ENCODE measurements around the gene RBM45.
"Not testable (repeated sequence)": the region's sequence is repeated elsewhere in the genome, so short reads cannot be mapped to it uniquely, and the experiment has no call there.

The RBM45 gene

DNA sequence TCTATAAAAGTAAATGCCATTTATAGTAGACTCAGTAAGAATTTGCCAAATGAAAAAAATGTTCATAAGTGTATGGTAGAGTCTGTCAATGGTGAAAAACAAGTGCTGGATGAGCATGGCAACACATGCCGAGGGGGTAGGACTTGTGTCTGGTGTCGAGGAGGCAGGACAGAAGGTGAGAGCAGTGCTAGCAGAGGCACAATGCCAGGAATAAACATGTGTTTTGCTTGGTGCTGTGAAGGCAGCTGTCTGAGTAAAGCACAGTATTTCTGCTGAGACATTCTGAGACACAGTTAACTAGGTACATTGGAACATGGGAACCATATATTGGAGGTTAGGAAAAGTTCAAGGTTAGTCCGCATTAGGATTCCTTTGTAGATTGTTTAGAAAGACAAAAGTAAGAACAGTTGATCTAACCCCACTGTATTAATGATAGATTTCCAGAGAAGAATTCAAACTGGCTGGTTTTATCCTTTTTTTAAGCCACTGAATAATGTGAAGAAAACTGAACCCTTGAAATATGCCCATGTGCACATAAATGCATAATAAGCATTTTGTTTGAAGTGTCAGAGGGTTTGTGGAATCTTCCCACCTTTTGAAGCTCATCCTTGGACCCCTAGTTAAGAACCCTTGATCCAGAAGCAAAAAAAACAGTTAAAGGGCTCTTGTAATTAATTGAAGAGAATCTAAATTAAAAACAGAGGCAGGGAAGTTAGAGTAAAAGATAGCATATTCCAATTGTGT is 7.1 kb downstream of the RBM45 start:
- H3K27ac Mint-ChIP-seq = no peak overlapping the region
- no peak for DNase-seq
- no peak overlapping the region for H3K4me3 Mint-ChIP-seq
- H3K36me3 Mint-ChIP-seq = peaks cover 35% of the 10 kb centered on the region
- H3K4me1 Mint-ChIP-seq = peaks cover 14% of the 10 kb centered on the region
- H3K27me3 Mint-ChIP-seq = no peaks in the 10 kb centered on the region
- H3K9me3 Mint-ChIP-seq = no peaks in the 10 kb centered on the region
- CTCF ChIA-PET = interaction anchor here (1.5 kb wide), 1 partner anchor 9 kb away, joined by 3 read pairs; no protein-coding TSS in a partner anchor

DNA sequence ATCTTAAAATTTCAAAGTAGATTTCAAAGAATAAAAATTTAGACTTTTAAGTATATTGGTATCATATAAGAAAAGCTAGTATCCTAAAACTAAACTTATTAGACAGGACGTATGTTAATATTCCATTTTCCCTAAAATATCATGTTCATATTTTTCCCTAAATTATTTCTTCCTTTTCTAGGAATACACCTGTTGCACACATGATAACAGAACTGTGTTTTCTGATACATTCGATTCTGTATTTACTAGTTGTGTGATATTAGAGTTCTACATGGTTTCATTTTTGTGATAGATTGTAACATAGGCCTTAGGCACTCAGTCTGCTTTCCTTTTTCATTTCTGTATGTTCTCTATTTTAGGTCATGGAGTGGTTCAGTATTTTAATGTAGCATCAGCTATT is 10.9 kb downstream of the RBM45 start:
- Mint-ChIP-seq H3K4me1 (no peaks in the 10 kb centered on the region), H3K27ac (no peak overlapping the region), H3K9me3 (no peaks in the 10 kb centered on the region), H3K27me3 (no peaks in the 10 kb centered on the region), H3K4me3 (no peak overlapping the region), H3K36me3 (peaks cover 41% of the 10 kb centered on the region)
- DNase-seq = no peak
- CTCF ChIA-PET = interaction anchor here (1.3 to 2.7 kb wide), 3 partner anchors 9 to 12 kb away, joined by 5 to 15 read pairs (median 5); partner anchors contain the start of gene RBM45

DNA sequence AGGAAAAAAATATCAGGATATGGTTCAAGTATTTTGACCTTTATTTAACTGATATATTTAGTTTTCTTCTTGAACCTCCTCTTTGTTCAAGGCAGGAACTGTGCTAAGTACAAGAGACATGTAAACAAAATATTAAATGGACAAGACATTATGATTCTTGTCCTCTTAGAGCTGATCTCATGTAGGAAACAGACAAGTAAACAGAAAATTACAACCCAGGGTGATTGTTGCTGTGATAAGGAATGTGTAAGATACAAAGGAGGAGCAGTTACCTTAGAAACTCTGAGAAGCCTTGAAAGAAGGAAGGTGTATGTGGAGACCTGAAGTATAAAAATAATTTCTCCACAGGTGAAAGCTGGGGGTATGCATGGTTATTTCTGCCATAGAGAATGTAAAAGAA is 12.9 kb downstream of the RBM45 start:
- Mint-ChIP-seq H3K4me1 (no peaks in the 10 kb centered on the region), H3K27me3 (no peaks in the 10 kb centered on the region), H3K4me3 (no peak overlapping the region), H3K36me3 (peaks cover 35% of the 10 kb centered on the region), H3K27ac (no peak overlapping the region), H3K9me3 (no peaks in the 10 kb centered on the region)
- DNase-seq = no peak
- CTCF ChIA-PET = interaction anchor here (2.7 kb wide), 1 partner anchor 12 kb away, joined by 15 read pairs; the partner anchor contains the start of gene RBM45

DNA sequence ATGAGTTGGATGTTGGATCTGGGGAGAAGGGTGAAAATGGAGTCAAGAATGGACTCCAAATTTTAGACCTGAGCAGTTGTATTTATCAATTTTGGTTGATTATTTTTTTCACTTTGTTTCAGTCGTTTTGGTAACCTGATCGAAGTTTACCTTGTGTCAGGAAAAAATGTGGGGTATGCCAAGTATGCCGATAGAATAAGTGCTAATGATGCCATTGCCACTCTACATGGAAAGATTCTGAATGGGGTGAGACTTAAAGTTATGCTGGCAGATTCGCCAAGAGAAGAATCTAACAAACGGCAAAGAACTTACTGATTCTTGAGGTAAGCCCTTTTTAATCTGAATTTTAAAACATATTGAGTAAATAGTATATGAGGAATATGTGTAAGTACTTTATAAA is 13.6 kb downstream of the RBM45 start:
- Mint-ChIP-seq H3K4me1 (no peaks in the 10 kb centered on the region), H3K4me3 (no peak overlapping the region), H3K27ac (no peak overlapping the region), H3K9me3 (no peaks in the 10 kb centered on the region), H3K36me3 (peaks cover 33% of the 10 kb centered on the region), H3K27me3 (no peaks in the 10 kb centered on the region)
- CTCF ChIA-PET = interaction anchor here (0.6 to 2.7 kb wide), 2 partner anchors 13 to 181 kb away, joined by 4 to 15 read pairs; partner anchors contain the start of gene RBM45
- no peak for DNase-seq

- no peaks in the 10 kb centered on the region for H3K9me3 Mint-ChIP-seq
- H3K4me3 Mint-ChIP-seq = no peak overlapping the region
- no peak for DNase-seq
- H3K4me1 Mint-ChIP-seq = no peaks in the 10 kb centered on the region
- H3K27me3 Mint-ChIP-seq = no peaks in the 10 kb centered on the region
- peaks cover 23% of the 10 kb centered on the region for H3K36me3 Mint-ChIP-seq
- H3K27ac Mint-ChIP-seq = no peak overlapping the region
- CTCF ChIA-PET = interaction anchor here (0.5 to 1.2 kb wide), 5 partner anchors 11 to 557 kb away, joined by 3 to 6 read pairs (median 4); no protein-coding TSS in a partner anchor
Measured at GRCh38 chr2:178128836-178129630, 16.8 kb downstream of the RBM45 start.

DNA sequence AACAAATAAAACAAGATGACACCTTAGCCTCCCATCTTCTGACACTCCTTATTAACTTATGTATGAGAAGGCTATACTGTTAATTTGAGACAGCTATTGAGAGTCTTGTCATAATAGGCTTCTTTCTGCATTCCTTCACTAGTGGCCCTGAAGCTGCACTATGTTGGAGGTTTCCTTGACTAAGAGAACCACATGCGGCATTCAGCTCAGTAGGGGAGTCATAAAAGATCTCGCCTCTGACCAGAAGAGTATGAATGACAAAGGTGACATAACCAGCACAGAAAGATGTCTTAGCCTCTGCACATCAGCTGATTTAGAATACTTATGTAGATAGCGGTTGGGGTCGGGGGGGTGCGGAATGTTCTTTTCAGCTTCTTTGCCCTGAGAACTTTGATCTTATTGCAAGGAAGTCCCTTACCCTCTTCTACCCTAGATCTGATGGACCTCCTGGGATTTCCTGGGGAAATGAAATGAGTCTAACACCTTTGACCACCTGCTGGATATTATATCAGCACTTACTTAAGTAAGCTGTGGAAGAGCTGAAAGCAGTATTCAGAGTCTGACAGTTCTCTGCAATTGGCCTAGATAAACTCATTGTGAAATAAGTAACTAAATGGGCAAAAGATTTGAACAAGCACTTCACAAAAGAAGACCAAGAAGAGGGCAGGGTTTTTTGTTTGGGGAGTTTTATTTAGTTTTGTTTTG is 24.2 kb downstream of the RBM45 start:
- CTCF ChIA-PET = interaction anchor here (0.6 kb wide), 2 partner anchors 75 to 1533 kb away, joined by 3 read pairs; no protein-coding TSS in a partner anchor
- Mint-ChIP-seq H3K27me3 (no peaks in the 10 kb centered on the region), H3K36me3 (peaks cover 11% of the 10 kb centered on the region), H3K9me3 (no peaks in the 10 kb centered on the region), H3K4me3 (no peak overlapping the region), H3K4me1 (no peaks in the 10 kb centered on the region), H3K27ac (no peak overlapping the region)
- DNase-seq = no peak

- Mint-ChIP-seq H3K9me3 (no peaks in the 10 kb centered on the region), H3K36me3 (no peaks in the 10 kb centered on the region), H3K4me1 (no peaks in the 10 kb centered on the region), H3K27ac (no peak overlapping the region), H3K27me3 (peaks cover 17% of the 10 kb centered on the region), H3K4me3 (no peak overlapping the region)
- DNase-seq = no peak
- CTCF ChIA-PET = no interaction called here
Measured at GRCh38 chr2:178142274-178143065, 30.2 kb downstream of the RBM45 start.

GRCh38 chr2:178143481-178143880 is 31.2 kb downstream of the RBM45 start:
- Mint-ChIP-seq H3K27ac (no peak overlapping the region), H3K4me1 (no peaks in the 10 kb centered on the region), H3K9me3 (no peaks in the 10 kb centered on the region), H3K36me3 (no peaks in the 10 kb centered on the region), H3K4me3 (no peak overlapping the region), H3K27me3 (peaks cover 17% of the 10 kb centered on the region)
- CTCF ChIA-PET = no interaction called here
- DNase-seq = no peak

DNA sequence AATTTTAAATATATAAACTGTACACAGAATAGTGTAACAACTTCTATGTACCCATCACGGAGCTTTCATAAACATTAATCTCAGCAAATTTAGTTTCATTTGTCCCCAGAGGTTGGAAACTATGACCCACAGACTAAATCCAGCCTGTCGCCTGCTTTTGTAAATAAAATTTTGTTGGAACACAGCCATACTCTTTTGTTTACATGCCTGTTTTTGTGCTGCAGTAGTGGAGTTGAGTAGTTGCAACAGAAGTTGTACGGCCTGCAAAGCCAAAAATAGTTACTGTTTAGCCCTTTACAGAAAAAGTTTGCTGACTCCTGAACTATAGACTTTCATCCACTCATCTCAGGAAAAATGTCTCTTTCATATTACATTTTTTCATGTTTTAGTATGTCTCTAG is 39.8 kb downstream of the RBM45 start:
- Mint-ChIP-seq H3K4me1 (no peaks in the 10 kb centered on the region), H3K27ac (no peak overlapping the region), H3K9me3 (no peaks in the 10 kb centered on the region), H3K27me3 (peaks cover 5% of the 10 kb centered on the region), H3K4me3 (no peak overlapping the region), H3K36me3 (no peaks in the 10 kb centered on the region)
- CTCF ChIA-PET = interaction anchor here (1.0 kb wide), 1 partner anchor 553 kb away, joined by 3 read pairs; no protein-coding TSS in a partner anchor
- DNase-seq = no peak

GRCh38 chr2:178152542-178152941 is 40.3 kb downstream of the RBM45 start:
- Mint-ChIP-seq H3K4me1 (no peaks in the 10 kb centered on the region), H3K4me3 (no peak overlapping the region), H3K9me3 (no peaks in the 10 kb centered on the region), H3K27ac (no peak overlapping the region), H3K27me3 (peaks cover 9% of the 10 kb centered on the region), H3K36me3 (no peaks in the 10 kb centered on the region)
- CTCF ChIA-PET = interaction anchor here (1.0 kb wide), 1 partner anchor 552 kb away, joined by 3 read pairs; no protein-coding TSS in a partner anchor
- no peak for DNase-seq

DNA sequence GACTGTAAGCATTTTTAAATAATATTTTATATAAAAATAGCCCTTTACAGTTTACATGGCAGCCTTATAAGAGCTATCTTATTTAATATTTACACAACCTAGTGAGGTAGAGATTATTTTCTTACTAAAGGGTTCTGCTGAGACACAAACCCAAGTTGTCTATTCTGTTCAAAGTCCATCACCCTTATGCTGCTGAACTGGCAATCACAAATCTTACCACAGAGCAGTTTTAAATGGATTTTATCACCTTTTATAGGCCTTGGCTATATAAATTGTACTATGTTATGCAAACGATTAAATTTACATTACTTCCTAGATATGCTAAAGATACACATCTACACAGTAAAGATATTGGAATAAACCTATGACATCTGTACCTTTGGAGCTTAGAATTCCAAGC is 40.7 kb downstream of the RBM45 start:
- Mint-ChIP-seq H3K9me3 (no peaks in the 10 kb centered on the region), H3K27me3 (peaks cover 12% of the 10 kb centered on the region), H3K36me3 (no peaks in the 10 kb centered on the region), H3K4me3 (no peak overlapping the region), H3K27ac (no peak overlapping the region), H3K4me1 (no peaks in the 10 kb centered on the region)
- CTCF ChIA-PET = no interaction called here
- DNase-seq = no peak

GRCh38 chr2:178153878-178154277 is 41.6 kb downstream of the RBM45 start:
- H3K27ac Mint-ChIP-seq, H3K4me1 Mint-ChIP-seq, H3K36me3 Mint-ChIP-seq, CTCF ChIA-PET, DNase-seq, H3K4me3 Mint-ChIP-seq, H3K9me3 Mint-ChIP-seq: not testable (repeated sequence)
- peaks cover 12% of the 10 kb centered on the region for H3K27me3 Mint-ChIP-seq

- H3K9me3 Mint-ChIP-seq = no peaks in the 10 kb centered on the region
- CTCF ChIA-PET = no interaction called here
Measured at GRCh38 chr2:178155524-178155923, 43.3 kb downstream of the RBM45 start.

More at GRCh38 chr2:178155524-178155923, 43.3 kb downstream of the RBM45 start:
- no peaks in the 10 kb centered on the region for H3K36me3 Mint-ChIP-seq
- peaks cover 12% of the 10 kb centered on the region for H3K27me3 Mint-ChIP-seq
- no peak overlapping the region for H3K4me3 Mint-ChIP-seq
- no peak for DNase-seq
- H3K27ac Mint-ChIP-seq = no peak overlapping the region
- H3K4me1 Mint-ChIP-seq = no peaks in the 10 kb centered on the region

Measured in activated naive CD4-positive, alpha-beta T cell treated with anti-CD3 and anti-CD28 coated beads, Interleukin-2, amount 10 ng/mL, durations not matched to agents 7 days and 5 days (primary cell).